Stimulated activated CD8-positive, alpha-beta memory T cell treated with anti-CD3 and anti-CD28 coated beads, Interleukin-4, amount 100 ng/mL, for 4 hours (primary cell): ENCODE data around the gene ZNF365.
A peak's percentile ranks its signal among the peaks of the same experiment; 100 is the strongest.
"Not testable (repeated sequence)": the region's sequence is repeated elsewhere in the genome, so short reads cannot be mapped to it uniquely, and the experiment has no call there.

Experiments used
- DNase-seq, 2 donors: peaks; one replicate each; pipeline ENCODE4 v3.0.0-alpha.2; 2020; ENCODE audit warnings: low read depth in 2 of 2, low spot score in 1 of 2

ZNF365 gene

GRCh38 chr10:62377026-62377415, 2.9 kb downstream of the ZNF365 start:
- DNase-seq, result no peak

GRCh38 chr10:62377966-62378365, 3.8 kb downstream of the ZNF365 start:
- no peak for DNase-seq

- DNase-seq, result not testable (repeated sequence)
Observed at GRCh38 chr10:62378877-62379276, 4.7 kb downstream of the ZNF365 start.

- DNase-seq, result no peak
Observed at GRCh38 chr10:62379394-62379793, 5.2 kb downstream of the ZNF365 start.

GRCh38 chr10:62380016-62380415, 5.8 kb downstream of the ZNF365 start:
- DNase-seq, result no peak

GRCh38 chr10:62381385-62382102, 7.4 kb downstream of the ZNF365 start:
- no peak for DNase-seq

- DNase-seq, result no peak
Observed at GRCh38 chr10:62382831-62383230, 8.7 kb downstream of the ZNF365 start.

GRCh38 chr10:62384057-62384446, 9.9 kb downstream of the ZNF365 start:
- peak; percentile 24 to 28 for DNase-seq

- DNase-seq, result no peak
Observed at GRCh38 chr10:62384447-62385081, 10.4 kb downstream of the ZNF365 start.

GRCh38 chr10:62386356-62387320, 12.5 kb downstream of the ZNF365 start:
- DNase-seq, result no peak

- DNase-seq, result no peak
Observed at GRCh38 chr10:62388328-62388727, 14.2 kb downstream of the ZNF365 start.

- no peak for DNase-seq
Observed at GRCh38 chr10:62390497-62391176, 16.5 kb downstream of the ZNF365 start.

GRCh38 chr10:62393237-62393636, 19.1 kb downstream of the ZNF365 start:
- DNase-seq, result no peak

GRCh38 chr10:62394556-62395018, 20.4 kb downstream of the ZNF365 start:
- no peak for DNase-seq

GRCh38 chr10:62395892-62396291, 21.7 kb downstream of the ZNF365 start:
- DNase-seq, result no peak

- no peak for DNase-seq
Observed at GRCh38 chr10:62396864-62397263, 22.7 kb downstream of the ZNF365 start.

- DNase-seq, result no peak
Observed at GRCh38 chr10:62399211-62399610, 25.0 kb downstream of the ZNF365 start.

- DNase-seq, result no peak
Observed at GRCh38 chr10:62402508-62402907, 28.3 kb downstream of the ZNF365 start.

GRCh38 chr10:62410528-62410927, 36.4 kb downstream of the ZNF365 start:
- DNase-seq, result not testable (repeated sequence)

GRCh38 chr10:62410934-62411333, 36.8 kb downstream of the ZNF365 start:
- not testable (repeated sequence) for DNase-seq

GRCh38 chr10:62413048-62413447, 38.9 kb downstream of the ZNF365 start:
- no peak for DNase-seq
